ENCODE measurements around the gene LYL1. TPM values are rescaled to one million over a fixed set of nuclear protein-coding genes. Genes with fewer than 3 reads are reported as not detected.
A peak's percentile ranks its signal among the peaks of the same experiment; 100 is the strongest.

The LYL1 gene
- total RNA-seq, 2 experiments from 2014 or later: 66.8 to 72.5 TPM

- POLR2A ChIA-PET: interaction anchor here (1.1 kb wide), 1 partner anchor 64 kb away, joined by 3 read pairs; no protein-coding TSS in a partner anchor
- Histone ChIP-seq H3K27ac (ENCODE audit: low read depth, low read length, poor library complexity, severe bottlenecking) (peak overlapping the region; percentile 55), H4K20me1 (ENCODE audit: insufficient read depth, low read length) (no peaks in the 10 kb centered on the region), H2AFZ (ENCODE audit: low read length) (no peak overlapping the region), H3K4me3 (ENCODE audit: low read depth, low read length, poor library complexity, severe bottlenecking) (peak overlapping the region; percentile 20), H3K79me2 (ENCODE audit: insufficient read depth, low read depth, low read length) (peaks cover 17% of the 10 kb centered on the region), H3K9me3 (ENCODE audit: low read length) (no peaks in the 10 kb centered on the region), H3K36me3 (ENCODE audit: insufficient read depth, low read length) (peaks cover 24% of the 10 kb centered on the region), H3K9me2 (ENCODE audit: insufficient read depth, low read length) (no peaks in the 10 kb centered on the region), H3K4me1 (ENCODE audit: insufficient read depth, low read length, poor library complexity, severe bottlenecking) (peaks cover 81% of the 10 kb centered on the region), H3K4me2 (ENCODE audit: low read length) (peak overlapping the region; percentile 85)
- intact Hi-C loops (cut with micrococcal nuclease; ENCODE audit: unreplicated experiment): no loop called here
- no TSS peak for BruUV-seq (replicated peaks)
- TF ChIP-seq, protein P1, sequence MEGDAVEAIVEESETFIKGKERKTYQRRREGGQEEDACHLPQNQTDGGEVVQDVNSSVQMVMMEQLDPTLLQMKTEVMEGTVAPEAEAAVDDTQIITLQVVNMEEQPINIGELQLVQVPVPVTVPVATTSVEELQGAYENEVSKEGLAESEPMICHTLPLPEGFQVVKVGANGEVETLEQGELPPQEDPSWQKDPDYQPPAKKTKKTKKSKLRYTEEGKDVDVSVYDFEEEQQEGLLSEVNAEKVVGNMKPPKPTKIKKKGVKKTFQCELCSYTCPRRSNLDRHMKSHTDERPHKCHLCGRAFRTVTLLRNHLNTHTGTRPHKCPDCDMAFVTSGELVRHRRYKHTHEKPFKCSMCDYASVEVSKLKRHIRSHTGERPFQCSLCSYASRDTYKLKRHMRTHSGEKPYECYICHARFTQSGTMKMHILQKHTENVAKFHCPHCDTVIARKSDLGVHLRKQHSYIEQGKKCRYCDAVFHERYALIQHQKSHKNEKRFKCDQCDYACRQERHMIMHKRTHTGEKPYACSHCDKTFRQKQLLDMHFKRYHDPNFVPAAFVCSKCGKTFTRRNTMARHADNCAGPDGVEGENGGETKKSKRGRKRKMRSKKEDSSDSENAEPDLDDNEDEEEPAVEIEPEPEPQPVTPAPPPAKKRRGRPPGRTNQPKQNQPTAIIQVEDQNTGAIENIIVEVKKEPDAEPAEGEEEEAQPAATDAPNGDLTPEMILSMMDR (conservative IDR thresholded peaks at IDR 0.05; ENCODE audit: low read length): no peak
- TF ChIP-seq EZH2phosphoT487 (IDR thresholded peaks at IDR 0.05; ENCODE audit: borderline replicate concordance, low read depth, low read length): no peak
- CTCF ChIA-PET (ENCODE audit: unreplicated experiment): no interaction called here
- peak; percentile 70 for DNase-seq (ENCODE audit: low spot score)
These were observed 3.3 kb downstream of the LYL1 start for GRCh38 chr19:13099073-13099999.

GRCh38 chr19:13098277-13099072 is 4.2 kb downstream of the LYL1 start:
- Histone ChIP-seq H3K79me2 (ENCODE audit: insufficient read depth, low read depth, low read length) (peaks cover 17% of the 10 kb centered on the region), H3K4me2 (ENCODE audit: low read length) (peak overlapping the region; percentile 85; the same call in 1 of the 2 replicates), H3K9me3 (ENCODE audit: low read length) (no peaks in the 10 kb centered on the region), H4K20me1 (ENCODE audit: insufficient read depth, low read length) (no peaks in the 10 kb centered on the region), H3K9me2 (ENCODE audit: insufficient read depth, low read length) (no peaks in the 10 kb centered on the region), H3K36me3 (ENCODE audit: insufficient read depth, low read length) (peaks cover 24% of the 10 kb centered on the region), H3K4me3 (ENCODE audit: low read depth, low read length, poor library complexity, severe bottlenecking) (no peak overlapping the region), H3K27ac (ENCODE audit: low read depth, low read length, poor library complexity, severe bottlenecking) (no peak overlapping the region), H2AFZ (ENCODE audit: low read length) (no peak overlapping the region), H3K4me1 (ENCODE audit: insufficient read depth, low read length, poor library complexity, severe bottlenecking) (peaks cover 79% of the 10 kb centered on the region)
- intact Hi-C loops (cut with micrococcal nuclease; ENCODE audit: unreplicated experiment): no loop called here
- BruUV-seq (replicated peaks): no TSS peak
- no peak for DNase-seq (ENCODE audit: low spot score)
- CTCF ChIA-PET (ENCODE audit: unreplicated experiment): no interaction called here
- POLR2A ChIA-PET: no interaction called here
- TF ChIP-seq EZH2phosphoT487 (IDR thresholded peaks at IDR 0.05; ENCODE audit: borderline replicate concordance, low read depth, low read length): no peak
- TF ChIP-seq, protein P1 (conservative IDR thresholded peaks at IDR 0.05; ENCODE audit: low read length): no peak
